LNCAP (cell line): ENCODE data around the gene LRP10.

Source experiments
- TF ChIP-seq, protein P1 (sequence below): fragments of 450-650 bp; IDR thresholded peaks from 2 replicates; pipeline ENCODE4 v1.5.1; 2017; ENCODE audit warnings: mild to moderate bottlenecking

The LRP10 gene

DNA sequence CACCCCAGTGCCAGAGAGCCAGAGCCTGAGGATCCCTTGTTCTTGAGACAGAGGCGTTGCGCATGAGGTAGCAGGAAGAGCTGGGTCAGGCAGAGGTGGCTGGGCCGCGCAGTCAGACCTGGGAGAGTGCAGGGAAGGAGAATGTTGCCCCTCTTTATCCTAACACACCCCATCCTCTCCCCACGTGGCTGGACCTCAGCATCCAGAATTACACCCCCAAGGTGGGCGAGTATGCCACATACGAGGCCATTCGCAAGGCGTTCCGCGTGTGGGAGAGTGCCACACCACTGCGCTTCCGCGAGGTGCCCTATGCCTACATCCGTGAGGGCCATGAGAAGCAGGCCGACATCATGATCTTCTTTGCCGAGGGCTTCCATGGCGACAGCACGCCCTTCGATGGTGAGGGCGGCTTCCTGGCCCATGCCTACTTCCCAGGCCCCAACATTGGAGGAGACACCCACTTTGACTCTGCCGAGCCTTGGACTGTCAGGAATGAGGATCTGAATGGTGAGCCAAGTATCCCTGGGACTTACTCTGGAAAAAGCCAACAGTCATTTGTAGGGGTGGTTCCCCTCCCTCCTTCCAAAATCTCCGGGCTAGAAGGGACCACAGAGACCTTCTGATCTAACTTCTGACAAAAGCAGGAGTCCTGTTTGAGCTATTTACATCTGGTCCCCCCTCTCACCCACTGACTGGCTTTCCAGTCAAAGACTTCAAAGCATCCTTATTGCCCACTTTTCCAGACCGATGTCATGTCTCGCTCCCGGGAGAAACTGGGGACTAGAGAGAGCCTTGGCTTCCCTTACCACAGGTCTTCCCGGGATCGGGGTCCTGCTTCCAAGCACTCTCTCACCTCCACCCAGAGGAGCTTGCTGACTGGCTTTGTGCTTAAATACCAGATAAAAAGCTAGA, 29.1 kb upstream of the LRP10 start:
- TF ChIP-seq, protein P1, sequence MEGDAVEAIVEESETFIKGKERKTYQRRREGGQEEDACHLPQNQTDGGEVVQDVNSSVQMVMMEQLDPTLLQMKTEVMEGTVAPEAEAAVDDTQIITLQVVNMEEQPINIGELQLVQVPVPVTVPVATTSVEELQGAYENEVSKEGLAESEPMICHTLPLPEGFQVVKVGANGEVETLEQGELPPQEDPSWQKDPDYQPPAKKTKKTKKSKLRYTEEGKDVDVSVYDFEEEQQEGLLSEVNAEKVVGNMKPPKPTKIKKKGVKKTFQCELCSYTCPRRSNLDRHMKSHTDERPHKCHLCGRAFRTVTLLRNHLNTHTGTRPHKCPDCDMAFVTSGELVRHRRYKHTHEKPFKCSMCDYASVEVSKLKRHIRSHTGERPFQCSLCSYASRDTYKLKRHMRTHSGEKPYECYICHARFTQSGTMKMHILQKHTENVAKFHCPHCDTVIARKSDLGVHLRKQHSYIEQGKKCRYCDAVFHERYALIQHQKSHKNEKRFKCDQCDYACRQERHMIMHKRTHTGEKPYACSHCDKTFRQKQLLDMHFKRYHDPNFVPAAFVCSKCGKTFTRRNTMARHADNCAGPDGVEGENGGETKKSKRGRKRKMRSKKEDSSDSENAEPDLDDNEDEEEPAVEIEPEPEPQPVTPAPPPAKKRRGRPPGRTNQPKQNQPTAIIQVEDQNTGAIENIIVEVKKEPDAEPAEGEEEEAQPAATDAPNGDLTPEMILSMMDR, result no peak

DNA sequence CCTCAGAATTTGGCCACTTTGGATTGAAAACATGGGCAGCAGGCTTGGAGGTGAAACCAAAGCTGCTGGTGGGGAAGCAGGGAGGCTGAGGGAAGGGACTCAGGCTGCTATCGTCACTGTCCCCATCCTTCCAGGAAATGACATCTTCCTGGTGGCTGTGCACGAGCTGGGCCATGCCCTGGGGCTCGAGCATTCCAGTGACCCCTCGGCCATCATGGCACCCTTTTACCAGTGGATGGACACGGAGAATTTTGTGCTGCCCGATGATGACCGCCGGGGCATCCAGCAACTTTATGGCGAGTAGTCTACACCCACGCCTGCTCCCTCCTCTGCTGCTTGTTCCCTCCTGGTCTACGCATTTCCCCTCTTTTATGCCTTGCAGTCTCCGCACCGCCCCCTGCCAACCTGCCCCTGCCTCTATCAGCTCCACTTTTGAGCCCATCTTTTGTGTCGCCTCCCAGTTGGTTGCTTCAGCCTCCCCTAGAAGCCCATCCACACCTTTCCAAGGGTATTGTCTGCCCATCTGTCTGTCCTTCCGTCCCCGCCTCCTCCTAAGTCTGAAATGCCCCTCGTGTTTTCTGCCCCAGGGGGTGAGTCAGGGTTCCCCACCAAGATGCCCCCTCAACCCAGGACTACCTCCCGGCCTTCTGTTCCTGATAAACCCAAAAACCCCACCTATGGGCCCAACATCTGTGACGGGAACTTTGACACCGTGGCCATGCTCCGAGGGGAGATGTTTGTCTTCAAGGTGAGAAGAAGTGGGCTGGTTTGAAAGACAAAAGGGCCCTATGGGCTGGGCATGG, 28.2 kb upstream of the LRP10 start:
- TF ChIP-seq, protein P1, result no peak

DNA sequence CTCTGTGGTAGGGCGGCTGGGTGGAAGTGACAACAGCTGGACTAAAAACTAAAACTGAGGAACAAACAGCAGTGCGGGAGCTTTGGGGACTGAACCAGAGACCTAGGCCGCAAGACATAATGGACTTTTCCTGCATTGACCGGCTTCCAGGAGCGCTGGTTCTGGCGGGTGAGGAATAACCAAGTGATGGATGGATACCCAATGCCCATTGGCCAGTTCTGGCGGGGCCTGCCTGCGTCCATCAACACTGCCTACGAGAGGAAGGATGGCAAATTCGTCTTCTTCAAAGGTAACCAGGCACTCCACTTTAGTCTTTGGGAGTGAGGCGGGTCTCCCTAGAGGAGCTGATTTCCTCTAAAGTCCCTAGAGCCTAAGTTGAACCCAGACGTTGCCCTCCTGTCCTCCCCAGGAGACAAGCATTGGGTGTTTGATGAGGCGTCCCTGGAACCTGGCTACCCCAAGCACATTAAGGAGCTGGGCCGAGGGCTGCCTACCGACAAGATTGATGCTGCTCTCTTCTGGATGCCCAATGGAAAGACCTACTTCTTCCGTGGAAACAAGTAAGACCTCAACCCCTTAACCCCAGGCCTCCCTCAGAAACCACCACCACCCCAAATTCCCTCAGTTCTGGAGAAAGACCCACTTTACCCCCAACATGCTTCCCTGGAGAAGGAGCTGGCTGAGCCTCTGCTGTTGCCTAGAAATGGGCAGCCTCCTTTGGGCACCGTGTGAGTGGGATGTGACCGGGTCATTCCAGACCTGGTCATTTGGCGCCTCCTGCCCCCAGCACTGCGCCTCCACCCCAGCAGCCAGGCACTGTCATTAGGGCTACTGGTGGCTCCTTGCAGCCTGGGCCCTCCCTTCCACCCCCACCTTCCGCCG, 27.1 kb upstream of the LRP10 start:
- TF ChIP-seq, protein P1, result no peak

DNA sequence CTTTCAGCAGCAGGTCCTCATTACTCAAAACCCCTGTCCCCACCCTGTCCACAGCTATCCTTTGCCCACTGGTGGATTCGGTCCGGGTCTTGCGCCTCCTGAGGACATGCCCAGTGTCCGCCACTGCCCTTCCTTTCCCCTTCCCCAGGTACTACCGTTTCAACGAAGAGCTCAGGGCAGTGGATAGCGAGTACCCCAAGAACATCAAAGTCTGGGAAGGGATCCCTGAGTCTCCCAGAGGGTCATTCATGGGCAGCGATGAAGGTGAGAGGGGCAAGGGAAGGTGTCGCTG, 26.5 kb upstream of the LRP10 start:
- TF ChIP-seq, protein P1, result no peak

DNA sequence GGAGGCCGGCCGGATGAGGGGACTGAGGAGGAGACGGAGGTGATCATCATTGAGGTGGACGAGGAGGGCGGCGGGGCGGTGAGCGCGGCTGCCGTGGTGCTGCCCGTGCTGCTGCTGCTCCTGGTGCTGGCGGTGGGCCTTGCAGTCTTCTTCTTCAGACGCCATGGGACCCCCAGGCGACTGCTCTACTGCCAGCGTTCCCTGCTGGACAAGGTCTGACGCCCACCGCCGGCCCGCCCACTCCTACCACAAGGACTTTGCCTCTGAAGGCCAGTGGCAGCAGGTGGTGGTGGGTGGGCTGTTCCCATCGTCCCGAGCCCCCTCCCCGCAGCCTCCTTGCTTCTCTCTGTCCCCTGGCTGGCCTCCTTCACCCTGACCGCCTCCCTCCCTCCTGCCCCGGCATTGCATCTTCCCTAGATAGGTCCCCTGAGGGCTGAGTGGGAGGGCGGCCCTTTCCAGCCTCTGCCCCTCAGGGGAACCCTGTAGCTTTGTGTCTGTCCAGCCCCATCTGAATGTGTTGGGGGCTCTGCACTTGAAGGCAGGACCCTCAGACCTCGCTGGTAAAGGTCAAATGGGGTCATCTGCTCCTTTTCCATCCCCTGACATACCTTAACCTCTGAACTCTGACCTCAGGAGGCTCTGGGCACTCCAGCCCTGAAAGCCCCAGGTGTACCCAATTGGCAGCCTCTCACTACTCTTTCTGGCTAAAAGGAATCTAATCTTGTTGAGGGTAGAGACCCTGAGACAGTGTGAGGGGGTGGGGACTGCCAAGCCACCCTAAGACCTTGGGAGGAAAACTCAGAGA, 25.5 kb upstream of the LRP10 start:
- TF ChIP-seq, protein P1, result no peak

DNA sequence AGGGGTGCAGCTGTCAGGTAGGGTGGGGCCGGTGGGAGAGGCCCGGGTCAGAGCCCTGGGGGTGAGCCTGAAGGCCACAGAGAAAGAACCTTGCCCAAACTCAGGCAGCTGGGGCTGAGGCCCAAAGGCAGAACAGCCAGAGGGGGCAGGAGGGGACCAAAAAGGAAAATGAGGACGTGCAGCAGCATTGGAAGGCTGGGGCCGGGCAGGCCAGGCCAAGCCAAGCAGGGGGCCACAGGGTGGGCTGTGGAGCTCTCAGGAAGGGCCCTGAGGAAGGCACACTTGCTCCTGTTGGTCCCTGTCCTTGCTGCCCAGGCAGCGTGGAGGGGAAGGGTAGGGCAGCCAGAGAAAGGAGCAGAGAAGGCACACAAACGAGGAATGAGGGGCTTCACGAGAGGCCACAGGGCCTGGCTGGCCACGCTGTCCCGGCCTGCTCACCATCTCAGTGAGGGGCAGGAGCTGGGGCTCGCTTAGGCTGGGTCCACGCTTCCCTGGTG, 24.7 kb upstream of the LRP10 start:
- TF ChIP-seq, protein P1, result no peak
